COLO829 (cell line): ENCODE data around the gene CST2.
"Not testable (repeated sequence)": the region's sequence is repeated elsewhere in the genome, so short reads cannot be mapped to it uniquely, and the experiment has no call there.

Experiments
- DNase-seq: peaks from one replicate; pipeline ENCODE4 v3.0.0; 2012; ENCODE audit warnings: low spot score

The CST2 gene

DNA sequence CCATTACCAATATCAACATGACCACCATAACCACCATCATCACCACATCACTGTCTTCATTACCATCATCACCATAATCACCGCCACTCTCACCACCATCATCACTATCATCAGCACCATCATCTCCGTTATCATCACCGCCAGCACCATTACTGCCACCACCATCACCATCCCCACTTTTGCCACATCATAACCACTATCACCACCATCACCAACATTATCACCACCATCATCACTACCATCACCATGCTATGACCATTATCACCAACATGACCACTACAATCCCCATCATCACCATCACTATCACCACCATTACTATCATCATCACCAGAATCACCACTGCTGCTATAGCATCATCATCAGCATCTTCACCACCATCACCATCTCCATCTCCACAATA lies 25.7 kb downstream of the CST2 start:
- DNase-seq = no peak

DNA sequence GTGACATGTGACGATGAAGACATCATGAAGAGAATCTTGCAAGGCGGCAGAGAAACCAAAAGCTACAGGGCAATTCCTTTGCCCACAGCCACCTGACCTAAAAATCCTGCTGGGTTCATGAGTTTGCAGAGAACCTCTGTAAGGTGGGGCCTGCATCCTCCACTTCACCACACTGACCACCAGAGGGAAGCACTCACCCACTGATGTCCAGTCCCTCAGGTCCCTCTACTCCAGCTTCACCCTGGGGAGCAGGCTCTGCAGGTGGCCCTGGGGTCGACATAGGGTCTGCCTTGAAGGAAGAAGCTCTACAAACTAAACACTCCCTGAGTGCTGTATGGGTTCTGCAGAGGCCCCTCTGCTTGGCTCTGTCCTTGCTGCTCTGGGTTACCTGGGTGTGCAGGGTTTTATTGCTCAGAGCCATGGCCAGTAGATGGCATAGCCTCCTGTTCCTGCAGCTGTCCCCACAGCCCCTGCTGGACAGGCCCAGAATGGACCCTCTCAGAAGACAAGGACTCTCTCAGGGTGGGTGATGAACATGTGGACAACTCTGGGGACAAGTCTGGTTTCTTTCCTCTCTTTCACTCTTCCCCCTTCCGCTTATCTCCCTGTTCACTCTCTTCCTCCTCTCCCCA lies 27.2 kb downstream of the CST2 start:
- DNase-seq = not testable (repeated sequence)

DNA sequence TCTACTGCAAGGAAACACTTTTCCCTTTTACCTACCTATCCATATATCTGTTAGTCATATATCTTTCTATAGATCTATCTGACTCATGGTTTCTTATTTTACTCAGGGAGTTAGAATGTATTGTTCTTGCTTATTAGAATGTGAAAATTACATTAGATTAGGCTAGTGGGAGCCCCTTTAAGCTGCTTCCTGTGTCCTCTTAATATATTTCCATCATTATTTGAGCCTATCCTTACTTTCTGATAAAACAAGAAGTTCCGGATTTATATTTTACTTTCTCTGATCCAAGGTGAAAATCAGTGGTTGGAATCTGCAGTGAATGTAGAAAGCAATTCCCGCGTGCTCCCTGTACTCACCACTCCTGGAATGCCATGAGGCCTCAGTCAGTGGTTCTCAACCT lies 31.0 kb downstream of the CST2 start:
- DNase-seq = no peak

DNA sequence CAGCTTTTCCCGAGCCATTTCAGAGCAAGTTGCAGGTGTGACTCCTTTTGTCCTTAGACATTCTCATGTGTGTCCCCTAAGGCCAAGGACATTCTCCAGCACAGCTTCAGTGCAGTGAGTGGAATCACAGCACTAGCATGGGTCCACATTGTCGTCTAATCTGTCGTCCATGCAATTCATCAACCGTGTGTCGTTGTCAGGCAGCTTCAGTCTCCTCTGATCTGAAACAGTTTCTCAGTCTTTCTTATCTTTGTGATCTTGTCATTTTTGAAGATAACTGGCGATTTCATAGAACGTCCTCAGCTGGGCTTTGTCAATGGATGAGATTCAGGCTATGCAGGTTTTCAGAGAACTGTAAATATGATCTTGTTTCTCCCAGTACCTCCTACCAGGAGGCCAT lies 31.7 kb downstream of the CST2 start:
- DNase-seq = no peak

DNA sequence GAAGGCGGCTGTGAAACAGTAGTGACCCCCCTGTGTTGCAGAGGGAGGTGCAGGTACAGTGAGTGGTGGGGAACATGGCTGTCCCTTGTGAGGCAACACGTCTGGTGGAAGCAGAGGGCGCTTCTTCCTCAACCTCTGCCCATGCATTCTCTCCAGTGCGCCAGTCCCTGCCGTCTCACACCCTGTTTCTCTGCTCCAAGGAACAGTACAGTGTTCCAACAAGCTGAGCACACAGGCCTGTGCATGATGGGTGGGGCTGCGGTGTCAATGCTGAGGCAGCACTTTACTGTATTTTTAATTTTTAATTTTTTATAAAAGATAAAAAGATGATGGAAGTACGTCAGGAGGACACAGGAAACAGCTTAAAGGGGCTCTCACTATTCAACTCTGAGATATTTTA lies 32.5 kb downstream of the CST2 start:
- DNase-seq = no peak

DNA sequence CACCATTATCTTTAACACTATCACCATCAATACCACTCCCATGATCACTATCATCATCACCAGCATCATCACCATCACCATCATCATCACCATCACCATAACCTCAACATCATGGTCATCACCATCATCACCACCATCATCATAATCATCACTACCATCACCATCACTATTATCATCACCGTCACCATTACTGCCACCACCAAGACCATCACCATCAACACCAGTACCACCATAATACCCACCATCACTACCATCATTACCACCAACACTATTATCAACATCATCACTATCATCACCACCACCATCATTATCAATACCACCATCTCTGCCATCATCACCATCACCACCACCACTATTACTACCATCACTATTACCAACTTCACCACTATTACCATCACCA lies 43.1 kb downstream of the CST2 start:
- no peak for DNase-seq

DNA sequence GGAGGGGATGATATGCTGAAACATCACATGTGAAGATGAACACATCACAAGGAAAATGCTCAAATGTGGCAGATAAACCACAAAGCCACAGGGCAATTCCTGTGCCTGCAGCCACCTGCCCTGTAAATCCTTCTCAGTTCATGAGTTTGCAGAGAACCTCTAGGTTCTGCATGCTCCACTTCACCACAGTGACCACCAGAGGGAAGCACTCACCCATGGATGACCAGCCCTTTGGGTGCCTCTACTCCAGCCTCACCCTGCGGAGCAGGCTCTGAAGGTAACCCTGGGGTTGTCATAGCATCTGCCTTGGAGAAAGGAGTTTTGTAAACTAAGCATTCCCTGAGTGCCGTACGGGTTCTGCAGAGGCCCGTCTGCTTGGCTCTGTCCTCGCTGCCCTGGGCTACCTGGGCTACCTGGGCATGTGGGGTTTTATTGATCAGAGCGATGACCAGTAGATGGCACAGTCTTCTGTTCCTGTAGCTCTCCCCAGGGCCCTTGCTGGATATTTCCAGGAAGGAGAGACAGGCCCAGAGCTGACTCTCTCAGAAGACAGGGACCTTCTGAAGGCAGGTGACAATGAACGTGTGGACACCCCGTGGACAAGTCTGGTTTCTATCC lies 44.1 kb downstream of the CST2 start:
- peak; percentile 17 for DNase-seq

DNA sequence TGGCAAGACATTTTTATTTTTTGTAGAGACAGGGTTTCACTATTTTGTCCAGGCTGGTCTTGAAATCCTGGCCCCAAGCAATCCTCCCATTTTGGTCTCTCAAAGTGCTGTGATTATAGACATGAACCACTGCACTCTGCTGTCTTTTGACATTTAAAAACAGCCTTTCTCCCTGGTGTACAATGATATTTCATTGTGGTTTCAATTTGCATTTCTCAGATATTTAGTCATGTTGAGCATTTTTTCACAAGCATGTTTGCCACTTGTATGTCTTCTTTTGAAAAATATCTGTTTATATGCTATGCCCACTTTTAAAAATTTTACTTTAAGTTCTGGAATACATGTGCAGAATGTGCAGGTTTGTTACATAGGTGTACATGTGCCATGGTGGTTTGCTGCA lies 47.9 kb downstream of the CST2 start:
- not testable (repeated sequence) for DNase-seq

DNA sequence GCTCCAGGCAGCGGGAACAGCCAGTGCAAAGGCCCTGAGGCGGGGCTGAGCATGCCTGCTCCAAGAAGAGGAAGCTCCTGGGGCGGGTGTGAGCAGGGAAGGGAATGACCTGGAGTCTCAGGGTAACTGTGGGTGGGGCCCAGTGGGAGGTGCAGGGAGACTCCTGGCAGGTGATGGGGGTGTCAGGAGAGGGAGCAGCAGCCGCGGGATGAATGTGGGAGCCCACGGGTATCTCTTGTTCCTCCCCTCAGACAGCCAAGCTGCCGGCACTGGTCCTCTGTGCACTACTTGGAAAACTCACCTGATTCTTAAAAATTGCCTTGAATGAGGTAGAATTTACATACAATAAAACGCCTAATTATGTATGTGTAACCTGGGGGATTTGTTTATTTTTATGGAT lies 49.1 kb downstream of the CST2 start:
- DNase-seq = not testable (repeated sequence)

DNA sequence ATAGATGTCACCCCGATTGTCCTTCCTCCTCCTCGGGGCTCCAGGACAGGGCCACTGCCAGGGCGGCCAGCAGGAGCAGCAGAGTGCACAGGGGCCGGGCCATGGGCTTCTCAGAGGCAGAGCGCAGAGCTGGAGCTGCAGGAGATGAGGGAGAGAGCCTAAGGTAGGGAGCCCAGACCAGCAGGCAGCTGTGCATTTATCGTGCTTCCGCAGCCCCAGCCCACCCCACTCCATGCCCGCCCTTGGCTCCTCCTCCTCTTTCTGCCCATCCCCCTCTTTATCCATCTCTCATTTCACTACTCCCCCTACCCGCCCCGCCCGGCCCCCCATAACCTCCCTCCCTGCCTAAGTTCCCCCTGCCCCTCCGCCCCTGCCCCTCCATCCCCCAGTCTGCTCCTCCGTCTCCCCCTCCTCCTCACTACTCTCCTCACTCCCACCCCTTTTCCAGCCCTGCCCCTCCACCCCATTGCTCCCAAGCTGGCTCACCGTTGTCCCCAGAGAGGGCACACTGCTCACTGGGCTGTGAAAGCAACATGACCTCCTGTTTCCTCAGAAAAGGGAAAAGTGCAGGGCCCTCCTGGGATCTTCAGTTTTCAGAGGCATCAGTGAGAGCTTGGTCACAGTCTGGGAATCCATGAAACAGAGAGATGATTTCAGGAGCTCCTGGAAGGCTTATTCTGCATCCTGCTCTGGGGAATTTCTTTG lies 50.3 kb downstream of the CST2 start:
- no peak for DNase-seq

DNA sequence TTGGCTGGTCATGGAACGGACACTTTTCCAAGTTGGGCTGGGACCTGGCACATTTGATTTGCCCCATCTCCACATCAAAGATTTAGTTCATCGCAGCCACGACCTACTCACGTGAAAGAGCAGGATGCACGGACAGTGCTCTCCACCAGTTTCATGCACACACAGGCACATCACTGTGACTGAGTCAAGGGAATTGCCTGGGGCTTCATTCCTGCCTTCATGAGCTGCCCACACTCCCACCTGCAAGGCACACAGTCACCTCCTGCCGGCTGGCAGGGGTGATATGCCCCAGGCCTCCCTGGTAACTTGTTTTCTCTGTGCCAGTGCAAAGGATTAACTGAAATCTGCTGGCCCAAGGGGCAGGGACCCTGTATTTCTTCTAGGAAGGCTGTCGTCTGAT lies 52.4 kb downstream of the CST2 start:
- DNase-seq = no peak
